GM21526 (cell line): Measurements from ENCODE around the gene EIF5AL1.
"Not testable (repeated sequence)": the region's sequence is repeated elsewhere in the genome, so short reads cannot be mapped to it uniquely, and the experiment has no call there.

Experiments
- ATAC-seq: cut with Tn5 transposase; IDR thresholded peaks from one replicate; pipeline ENCODE4 v1.9.1; 2021; ENCODE audit warnings: moderate library complexity; ENCODE audit not compliant: unreplicated experiment, low FRiP score

The EIF5AL1 gene

GRCh38 chr10:79509306-79509933 lies 2.9 kb upstream of the EIF5AL1 start:
- ATAC-seq, result not testable (repeated sequence)

GRCh38 chr10:79509934-79510508 lies 2.3 kb upstream of the EIF5AL1 start:
- ATAC-seq, result not testable (repeated sequence)

GRCh38 chr10:79516532-79517205 lies 4.3 kb downstream of the EIF5AL1 start:
- ATAC-seq, result not testable (repeated sequence)

DNA sequence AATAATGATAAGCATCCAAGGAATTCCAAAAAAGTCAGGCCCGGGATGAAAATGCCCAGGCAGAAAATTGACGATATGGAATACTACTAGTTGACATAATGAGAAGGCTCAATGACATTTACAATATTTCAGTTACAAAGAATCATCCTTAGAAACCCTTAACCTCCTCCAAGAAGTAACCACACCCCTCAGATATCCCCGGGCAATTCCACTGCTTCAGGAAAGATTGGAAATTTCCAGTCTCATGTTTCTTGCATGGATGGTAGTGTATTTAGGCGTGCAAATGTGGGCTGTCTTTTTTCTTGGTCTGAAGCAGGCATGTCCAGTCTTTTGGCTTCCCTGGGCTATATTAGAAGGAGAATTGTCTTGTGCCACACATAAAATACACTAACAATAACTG lies 5.2 kb downstream of the EIF5AL1 start:
- not testable (repeated sequence) for ATAC-seq

GRCh38 chr10:79521751-79522150 lies 9.4 kb downstream of the EIF5AL1 start:
- not testable (repeated sequence) for ATAC-seq

- not testable (repeated sequence) for ATAC-seq
Observed at GRCh38 chr10:79522464-79522863, 10.1 kb downstream of the EIF5AL1 start.

DNA sequence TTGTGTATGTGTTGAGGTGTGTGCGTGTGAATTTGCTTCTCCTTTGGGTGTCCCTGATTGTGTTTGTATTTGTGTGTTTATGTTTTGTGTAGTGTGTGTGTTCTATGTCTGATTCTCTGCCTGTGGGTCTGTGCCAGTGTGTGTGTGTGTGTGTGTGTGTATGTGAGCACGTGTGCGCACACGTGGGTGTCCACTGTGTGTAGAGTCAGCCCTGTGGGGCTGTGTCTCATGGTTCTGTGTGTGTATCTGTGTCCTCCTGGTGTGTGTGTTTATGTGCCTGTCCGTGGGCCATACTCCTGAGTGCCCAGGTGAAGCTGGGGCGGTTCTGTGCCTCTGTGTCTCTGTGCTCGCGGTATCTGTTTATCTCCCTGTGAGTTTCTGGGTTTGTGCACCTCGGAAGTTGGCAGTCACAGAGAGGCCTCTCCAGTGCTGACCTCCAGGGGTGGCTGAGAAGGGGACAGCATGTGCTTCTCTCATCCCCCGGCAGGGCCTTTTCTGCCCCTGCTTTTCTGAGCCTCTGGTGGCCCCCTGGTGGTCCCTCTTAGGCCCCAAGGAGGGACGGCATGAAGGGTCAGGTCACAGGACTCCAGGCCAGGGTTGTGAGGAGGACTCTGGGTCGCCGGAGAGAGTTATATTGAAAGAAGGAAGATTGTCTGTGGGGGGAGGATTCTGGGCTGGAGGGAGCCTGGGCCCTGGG lies 11.0 kb downstream of the EIF5AL1 start:
- ATAC-seq, result not testable (repeated sequence)

DNA sequence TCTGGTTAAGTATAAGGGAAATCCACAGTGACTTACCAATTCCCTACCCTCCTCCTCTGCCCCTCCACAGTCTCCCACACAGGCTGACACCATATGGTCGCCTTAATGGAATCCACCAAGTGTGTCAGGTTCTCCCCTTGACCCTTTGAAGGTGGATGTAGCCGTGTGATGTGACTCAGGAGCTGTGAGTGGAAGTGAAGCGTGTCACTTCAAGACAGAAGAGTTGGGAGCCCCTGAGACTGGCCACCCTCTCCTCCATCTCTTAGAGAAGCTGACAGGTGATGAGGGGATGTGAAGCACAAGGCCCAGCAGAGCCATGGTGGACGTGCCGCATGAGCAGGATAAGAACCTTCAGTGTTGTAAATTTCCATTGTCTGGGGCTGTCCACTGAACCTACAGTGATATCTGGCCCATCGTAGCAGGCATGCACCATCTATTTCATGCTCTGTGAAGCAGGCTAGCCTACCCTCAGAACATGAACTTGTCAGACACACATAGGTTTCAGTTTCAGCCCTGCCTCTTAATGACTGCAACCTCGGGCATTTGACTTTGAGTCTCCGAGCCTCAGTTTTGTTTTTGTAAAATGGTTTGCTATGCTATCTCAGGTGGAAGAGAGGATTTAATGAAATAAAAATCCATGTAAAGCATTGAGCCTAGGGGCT lies 12.8 kb downstream of the EIF5AL1 start:
- peak; percentile 89 for ATAC-seq

GRCh38 chr10:79528261-79528660 lies 15.9 kb downstream of the EIF5AL1 start:
- not testable (repeated sequence) for ATAC-seq

GRCh38 chr10:79533142-79533902 lies 21.0 kb downstream of the EIF5AL1 start:
- ATAC-seq, result not testable (repeated sequence)

DNA sequence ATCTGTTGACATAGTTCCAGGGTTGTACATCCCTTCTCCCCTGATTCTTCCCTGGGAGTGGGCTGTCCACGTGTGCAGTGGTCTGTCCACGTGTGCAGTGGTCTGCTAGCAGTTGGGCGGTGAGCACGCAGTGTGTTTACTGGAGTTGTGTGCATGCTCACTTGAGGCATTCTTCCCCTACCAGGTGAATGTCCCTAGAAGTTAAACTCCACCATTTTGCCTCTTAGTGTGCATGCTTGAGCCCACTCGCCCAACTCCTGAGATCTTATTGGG lies 21.5 kb downstream of the EIF5AL1 start:
- ATAC-seq, result not testable (repeated sequence)

- ATAC-seq, result not testable (repeated sequence)
Observed at GRCh38 chr10:79538311-79538710, 26.0 kb downstream of the EIF5AL1 start.

- ATAC-seq, result peak; percentile 91
Observed at GRCh38 chr10:79540930-79541329, 28.6 kb downstream of the EIF5AL1 start.

DNA sequence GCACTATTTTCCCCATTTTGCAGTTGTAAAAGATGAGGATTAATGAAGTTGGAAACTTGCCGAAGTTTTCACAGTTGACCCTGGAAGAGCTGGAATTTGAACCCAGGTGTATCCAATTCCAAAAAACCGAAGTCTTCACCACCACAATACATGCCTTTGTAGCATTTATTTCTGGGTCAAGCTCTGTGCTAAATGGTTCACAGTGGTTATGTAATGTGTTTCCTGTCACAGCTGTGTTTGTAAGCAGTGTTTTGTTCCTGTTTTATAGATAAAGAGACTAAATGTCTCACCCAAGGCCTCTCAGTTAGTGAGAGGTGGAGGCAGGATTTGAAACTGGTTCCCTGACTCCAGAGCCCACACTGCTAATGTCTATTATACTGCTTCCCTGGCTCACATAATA lies 30.3 kb downstream of the EIF5AL1 start:
- ATAC-seq, result no peak

DNA sequence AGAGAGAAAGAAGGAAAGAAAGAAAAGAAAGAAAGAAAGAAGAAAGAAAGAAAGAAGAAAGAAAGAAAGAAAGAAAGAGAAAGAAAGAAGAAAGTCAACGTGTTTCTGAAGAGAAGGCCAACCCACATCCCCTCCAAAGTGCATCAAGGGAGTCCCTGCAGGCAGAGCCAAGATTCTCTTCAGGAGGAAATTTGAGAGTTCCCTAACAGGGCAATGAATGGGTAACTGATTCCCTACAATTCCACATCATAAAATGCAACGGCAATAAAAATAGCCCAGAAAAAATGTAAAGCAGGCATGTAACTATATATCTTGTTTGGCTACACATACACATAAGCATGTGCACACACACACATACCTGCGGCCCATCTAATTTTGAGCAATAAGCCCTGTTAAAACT lies 32.1 kb downstream of the EIF5AL1 start:
- not testable (repeated sequence) for ATAC-seq

DNA sequence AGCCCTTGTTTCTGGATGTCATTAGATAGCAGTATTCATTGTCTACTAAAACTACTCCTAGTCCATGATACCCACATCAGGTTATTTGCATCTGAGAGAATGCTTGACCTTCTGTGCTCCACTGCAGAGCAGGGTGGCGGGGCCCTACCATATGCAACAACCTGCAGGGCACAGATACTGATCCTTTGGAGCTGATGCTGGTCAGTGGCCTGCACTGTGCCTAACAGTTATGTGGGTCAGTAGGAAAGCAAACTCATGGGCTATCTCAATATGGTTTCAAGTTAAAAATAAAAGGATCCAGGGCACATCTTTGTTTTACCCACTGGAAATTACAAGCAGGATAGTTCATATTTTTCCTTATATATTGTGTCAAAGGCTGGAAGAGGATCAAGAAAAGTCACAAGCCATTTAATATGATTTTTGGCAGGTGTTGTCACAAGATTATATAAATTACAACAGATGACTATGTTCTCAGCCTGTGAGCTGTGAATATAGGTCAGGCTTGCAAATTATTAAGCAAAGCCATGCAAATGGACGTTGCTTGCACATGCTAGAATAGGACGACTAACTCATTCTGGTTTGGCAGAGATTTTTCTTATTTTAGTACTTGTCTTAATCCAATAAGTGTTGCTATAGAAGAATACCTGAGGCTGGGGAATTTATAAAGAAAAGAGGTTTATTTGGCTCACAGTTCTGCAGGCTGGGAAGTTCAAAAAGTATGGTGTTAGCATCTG lies 32.8 kb downstream of the EIF5AL1 start:
- not testable (repeated sequence) for ATAC-seq

- ATAC-seq, result not testable (repeated sequence)
Observed at GRCh38 chr10:79547128-79547527, 34.8 kb downstream of the EIF5AL1 start.

- no peak for ATAC-seq
Observed at GRCh38 chr10:79547973-79548372, 35.6 kb downstream of the EIF5AL1 start.

DNA sequence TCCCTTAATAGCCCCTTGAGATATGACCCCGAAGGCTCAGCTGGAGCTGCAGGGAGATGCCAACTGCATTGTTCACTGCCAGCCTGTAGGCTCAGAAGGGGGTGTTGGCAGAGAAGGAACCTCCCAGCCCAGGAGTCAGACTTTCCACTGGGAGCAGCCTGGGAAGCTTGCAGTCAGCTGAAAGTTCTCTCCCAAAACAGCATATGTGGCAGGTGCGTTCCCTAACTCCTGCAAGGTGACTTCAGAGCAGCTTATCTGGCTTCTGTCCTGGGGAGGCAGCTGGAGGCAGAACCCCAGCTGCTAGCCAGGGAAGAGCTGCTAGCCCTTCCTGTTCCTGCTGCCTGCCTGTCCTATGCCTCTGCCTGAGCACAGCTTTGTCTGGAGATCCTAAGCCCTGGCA lies 39.8 kb downstream of the EIF5AL1 start:
- ATAC-seq, result no peak
